K562 (cell line): Measurements from ENCODE around the gene CELSR3. TPM values are rescaled to one million over a fixed set of nuclear protein-coding genes. Genes with fewer than 3 reads are reported as not detected.
A peak's percentile ranks its signal among the peaks of the same experiment; 100 is the strongest.

Experiments used
- ARID2 ChIP-seq: fragments of 450-650 bp; IDR thresholded peaks from 2 replicates; pipeline ENCODE4 v1.6.1; 2017; ENCODE audit warnings: antibody characterized with exemption, mild to moderate bottlenecking
- ATF6 ChIP-seq: sonication (generic); formaldehyde crosslinking; IDR thresholded peaks from 2 replicates; pipeline ENCODE4 v1.4.0; 2020; ENCODE audit warnings: mild to moderate bottlenecking, missing genetic modification reagents
- BCOR ChIP-seq: fragments of 450-650 bp; IDR thresholded peaks from 2 replicates; pipeline ENCODE4 v1.6.1; 2016
- CREB1 ChIP-seq, 2 experiments: sonication (generic) in 1 of 2; formaldehyde crosslinking in 1 of 2; IDR thresholded peaks; 2 replicates each; pipeline versions ENCODE4 v1.6.1 to v1.8.0; 2012 to 2022; ENCODE audit warnings: inconsistent platforms in 1 of 2, mild to moderate bottlenecking in 1 of 2, missing genetic modification reagents in 1 of 2, moderate library complexity in 1 of 2
- FOXP1 ChIP-seq: sonication (generic); formaldehyde crosslinking; IDR thresholded peaks from 2 replicates; pipeline ENCODE4 v1.8.0; 2022; ENCODE audit warnings: mild to moderate bottlenecking, missing genetic modification reagents
- GABPB1 ChIP-seq: sonication (generic); formaldehyde crosslinking; IDR thresholded peaks from 2 replicates; pipeline ENCODE4 v1.8.0; 2022; ENCODE audit warnings: mild to moderate bottlenecking, missing genetic modification reagents
- KAT2B ChIP-seq: IDR thresholded peaks from one replicate; pipeline ENCODE4 v1.6.1; 2012; ENCODE audit warnings: low read depth, mild to moderate bottlenecking, control low read depth, inconsistent platforms, low read length, moderate library complexity
- KLF13 ChIP-seq: fragments of 450-650 bp; IDR thresholded peaks from 2 replicates; pipeline ENCODE4 v1.6.1; 2016; ENCODE audit warnings: missing genetic modification characterization, low read depth, mild to moderate bottlenecking, missing compliant biosample characterization, moderate library complexity, borderline replicate concordance
- LCOR ChIP-seq: sonication (generic); formaldehyde crosslinking; IDR thresholded peaks from 2 replicates; pipeline ENCODE4 v1.8.0; 2022; ENCODE audit warnings: mild to moderate bottlenecking, missing genetic modification reagents
- NFIC ChIP-seq: fragments of 450-650 bp; IDR thresholded peaks from 2 replicates; pipeline ENCODE4 v1.6.1; 2017; ENCODE audit warnings: mild to moderate bottlenecking, inconsistent platforms
- PHF8 ChIP-seq: fragments of 200-600 bp; sonication (generic); IDR thresholded peaks from 2 replicates; pipeline ENCODE4 v1.6.1; 2012; ENCODE audit warnings: mixed run types, mild to moderate bottlenecking, inconsistent platforms, low read length, moderate library complexity, borderline replicate concordance
- POLR2AphosphoS5 ChIP-seq: IDR thresholded peaks from 2 replicates; pipeline ENCODE4 v1.6.1; 2011; ENCODE audit warnings: mild to moderate bottlenecking, low read depth, low read length, moderate library complexity; ENCODE audit not compliant: control insufficient read depth, insufficient read depth
- POLR2G ChIP-seq: fragments of 200-400 bp; formaldehyde crosslinking; IDR thresholded peaks from 2 replicates; pipeline ENCODE4 v1.6.1; 2017; ENCODE audit warnings: low read depth, mild to moderate bottlenecking, antibody characterized with exemption, low read length, moderate library complexity
- RAD21 ChIP-seq, 2 experiments: fragments of 250-450 bp in 1 of 2; fragments of 450-650 bp in 1 of 2; sonication (Bioruptor Pico) in 1 of 2; formaldehyde crosslinking in 1 of 2; IDR thresholded peaks in 1 of 2; conservative IDR thresholded peaks in 1 of 2; 2 replicates each; pipeline versions ENCODE4 v1.4.0 to v1.8.0; 2020 to 2022; ENCODE audit warnings: mild to moderate bottlenecking in 2 of 2, moderate library complexity in 1 of 2
- RCOR1 ChIP-seq, 2 experiments: IDR thresholded peaks; 2 replicates each; pipeline ENCODE4 v1.6.1; 2012; ENCODE audit warnings: low read depth in 2 of 2, low read length in 2 of 2, borderline replicate concordance in 1 of 2, improper control_type of control experiment in 1 of 2
- TAF1 ChIP-seq: IDR thresholded peaks from 2 replicates; pipeline ENCODE4 v1.6.1; 2011; ENCODE audit warnings: mild to moderate bottlenecking, low read length, moderate library complexity; ENCODE audit not compliant: insufficient read depth, control insufficient read depth, severe bottlenecking; ENCODE audit errors: extremely low read depth
- TAF7 ChIP-seq: fragments of 450-650 bp; IDR thresholded peaks from 2 replicates; pipeline ENCODE4 v1.6.1; 2016; ENCODE audit warnings: missing genetic modification characterization, missing compliant biosample characterization
- TCF7 ChIP-seq: sonication (generic); IDR thresholded peaks from 2 replicates; pipeline ENCODE4 v1.6.1; 2016; ENCODE audit warnings: antibody characterized with exemption, borderline replicate concordance
- TFAP4 ChIP-seq: sonication (generic); formaldehyde crosslinking; IDR thresholded peaks from 2 replicates; pipeline ENCODE4 v1.8.0; 2022; ENCODE audit warnings: missing genetic modification reagents, mild to moderate bottlenecking, moderate library complexity, borderline replicate concordance
- ZBTB1 ChIP-seq: sonication (generic); formaldehyde crosslinking; IDR thresholded peaks from 2 replicates; pipeline ENCODE4 v1.8.1; 2023; ENCODE audit warnings: missing genetic modification reagents, low read depth, mild to moderate bottlenecking, borderline replicate concordance
- ZFX ChIP-seq: sonication (generic); formaldehyde crosslinking; IDR thresholded peaks from 2 replicates; pipeline ENCODE4 v1.8.0; 2022; ENCODE audit warnings: mild to moderate bottlenecking, missing genetic modification reagents, moderate library complexity
- ZKSCAN1 ChIP-seq: fragments of 150-350 bp; IDR thresholded peaks from 2 replicates; pipeline ENCODE4 v1.6.1; 2016; ENCODE audit warnings: low read depth, low read length
- ZNF134 ChIP-seq: fragments of 250-450 bp; sonication (Bioruptor Pico); conservative IDR thresholded peaks from 2 replicates; pipeline ENCODE4 v1.4.0; 2020
- ZNF197 ChIP-seq: fragments of 200-800 bp; sonication (Bioruptor generic); IDR thresholded peaks from 2 replicates; pipeline ENCODE4 v1.6.1; 2016; ENCODE audit warnings: low read depth, missing genetic modification characterization, missing compliant biosample characterization
- ZNF717 ChIP-seq: fragments of 250-450 bp; sonication (Bioruptor Pico); IDR thresholded peaks from 2 replicates; pipeline ENCODE4 v1.5.0; 2021
- polyA plus RNA-seq, 8 experiments: library from polyadenylated mRNA; depleted of rRNA in 4 of 8; stranded (reverse) in 5 of 8; unstranded in 3 of 8; fragments of >200 nt; fragmentation: Nextera tagmentation in 2 of 8; fragmentation: Illumina TruSeq in 1 of 8; extraction: Ambion mirVana in 2 of 8; extraction: Trizol in 1 of 8; gene quantifications; 2 replicates each; pipeline versions ENCODE4 v1.2.1 to v1.2.3, GENCODE V29; 2011 to 2014; ENCODE audit warnings: inconsistent platforms in 1 of 8, missing spikeins in 1 of 8
- total RNA-seq, 7 experiments: library from RNA; depleted of rRNA in 6 of 7; stranded (reverse); fragments of >200 nt in 6 of 7; fragmentation: Illumina TruSeq in 2 of 7; extraction: Trizol in 2 of 7; gene quantifications; 2 replicates each; pipeline versions ENCODE4 v1.2.1 to v1.2.3, GENCODE V29; 2011 to 2021; ENCODE audit warnings: low replicate concordance in 1 of 7

Gene CELSR3
- total and polyA plus RNA-seq, 9 of the 15 experiments (the other 6 are each of a cell fraction or from before 2014, with no cell fraction given), result 0.10 to 2.7 (median 0.76) TPM

GRCh38 chr3:48609088-48610005 is 53.3 kb downstream of the CELSR3 start, which contains the start of gene UQCRC1 (continued):
- TF ChIP-seq ATF6 (0 out of 2 replicates have a peak, but pooled peaks have one; percentile 49), KLF13 (no peak), ZFX (CRISPR knock-in tag) (peak; percentile 91), ZNF197 (CRISPR knock-in tag) (no peak), GABPB1 (CRISPR knock-in tag) (peak; percentile 84), ZNF134 (no peak), ZNF717 (CRISPR knock-in tag) (no peak), NFIC (peak; percentile 35), ZBTB1 (CRISPR knock-in tag) (peak; percentile 66; the same call in 1 of the 2 replicates), TAF7 (tag) (peak; percentile 80; the same call in 1 of the 2 replicates), TAF1 (peak; percentile 92), PHF8 (peak; percentile 95), TFAP4 (CRISPR knock-in tag) (peak; percentile 87), TCF7 (0 out of 2 replicates have a peak, but pooled peaks have one; percentile 45), POLR2AphosphoS5 (peak; percentile 87), POLR2G (peak; percentile 97), LCOR (CRISPR knock-in tag) (peak; percentile 83), BCOR (0 out of 2 replicates have a peak, but pooled peaks have one; percentile 27), ARID2 (no peak), FOXP1 (CRISPR knock-in tag) (peak; percentile 72; the same call in 1 of the 2 replicates), CREB1 (IDR thresholded peaks at IDR 0.05) (no peak), CREB1 (CRISPR knock-in tag; IDR thresholded peaks at IDR 0.05) (peak; percentile 62), ZKSCAN1 (peak; percentile 55; the same call in 1 of the 2 replicates), RAD21 (CRISPR knock-in tag; conservative IDR thresholded peaks at IDR 0.05 in 1 of 2, IDR thresholded peaks at IDR 0.05 in 1 of 2) (peak in 1 of 2 experiments; percentile 43; a peak in 2 of 4 replicates), RCOR1 (IDR thresholded peaks at IDR 0.05; ENCODE audit: borderline replicate concordance in 1 of 2, low read depth in 2 of 2, low read length in 2 of 2) (peak in 1 of 2 experiments; percentile 30; a peak in 1 of 4 replicates), KAT2B (peak; percentile 53)
